ENCODE data around the gene CNTNAP3B.
"Not testable (repeated sequence)": the region's sequence is repeated elsewhere in the genome, so short reads cannot be mapped to it uniquely, and the experiment has no call there.

- TF ChIP-seq POLR2A (IDR thresholded peaks at IDR 0.05; ENCODE audit: extremely low read depth, insufficient read length); MAX (IDR thresholded peaks at IDR 0.05; ENCODE audit: low read depth, low read length): not testable (repeated sequence)
- TF ChIP-seq, protein P1, sequence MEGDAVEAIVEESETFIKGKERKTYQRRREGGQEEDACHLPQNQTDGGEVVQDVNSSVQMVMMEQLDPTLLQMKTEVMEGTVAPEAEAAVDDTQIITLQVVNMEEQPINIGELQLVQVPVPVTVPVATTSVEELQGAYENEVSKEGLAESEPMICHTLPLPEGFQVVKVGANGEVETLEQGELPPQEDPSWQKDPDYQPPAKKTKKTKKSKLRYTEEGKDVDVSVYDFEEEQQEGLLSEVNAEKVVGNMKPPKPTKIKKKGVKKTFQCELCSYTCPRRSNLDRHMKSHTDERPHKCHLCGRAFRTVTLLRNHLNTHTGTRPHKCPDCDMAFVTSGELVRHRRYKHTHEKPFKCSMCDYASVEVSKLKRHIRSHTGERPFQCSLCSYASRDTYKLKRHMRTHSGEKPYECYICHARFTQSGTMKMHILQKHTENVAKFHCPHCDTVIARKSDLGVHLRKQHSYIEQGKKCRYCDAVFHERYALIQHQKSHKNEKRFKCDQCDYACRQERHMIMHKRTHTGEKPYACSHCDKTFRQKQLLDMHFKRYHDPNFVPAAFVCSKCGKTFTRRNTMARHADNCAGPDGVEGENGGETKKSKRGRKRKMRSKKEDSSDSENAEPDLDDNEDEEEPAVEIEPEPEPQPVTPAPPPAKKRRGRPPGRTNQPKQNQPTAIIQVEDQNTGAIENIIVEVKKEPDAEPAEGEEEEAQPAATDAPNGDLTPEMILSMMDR (IDR thresholded peaks at IDR 0.05; ENCODE audit: low read depth, low read length), result not testable (repeated sequence)
These were observed 137.6 kb downstream of the CNTNAP3B start for GRCh38 chr9:41991607-41992006.

Measured in NB4 (cell line).